ENCODE data around the gene SMIM3. TPM values are rescaled to one million over a fixed set of nuclear protein-coding genes. Genes with fewer than 3 reads are reported as not detected.

SMIM3 gene
- total RNA-seq, 1 donor from 2014 or later, result 17.1 TPM

DNA sequence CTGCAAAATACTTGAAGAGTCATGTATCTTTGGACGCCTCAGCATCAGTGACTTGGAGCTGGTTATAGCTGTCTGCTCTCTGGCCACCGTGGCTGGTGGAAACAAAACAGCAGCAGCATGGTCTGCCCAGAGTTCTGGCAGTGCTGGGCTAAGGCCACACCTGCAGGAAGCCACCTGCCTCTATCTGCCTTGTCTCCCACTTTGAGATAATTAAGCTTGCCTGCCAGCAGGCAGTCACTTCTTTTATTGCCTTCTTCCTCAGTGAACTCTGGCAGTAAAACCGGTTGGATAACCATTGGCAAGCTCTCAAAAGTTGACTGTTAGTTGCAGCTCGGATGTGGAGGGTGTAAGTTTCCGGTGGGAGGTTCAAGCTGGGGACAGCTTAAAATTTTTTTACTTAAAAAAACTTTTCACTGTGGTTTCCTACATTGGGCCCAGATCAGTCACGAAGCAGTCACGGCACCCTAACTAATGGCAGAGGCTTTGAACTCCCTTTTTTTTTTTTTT lies 4.9 kb downstream of the SMIM3 start:
- Histone ChIP-seq H3K27me3 (ENCODE audit: low read depth) (no peaks in the 10 kb centered on the region), H3K27ac (peak overlapping the region; percentile 92), H3K4me3 (peak overlapping the region; percentile 17), H3K36me3 (no peaks in the 10 kb centered on the region), H3K4me1 (peaks cover 66% of the 10 kb centered on the region), H3K9me3 (no peaks in the 10 kb centered on the region)
- ATAC-seq, result peak; percentile 31 to 52
- DNase-seq, result no peak
- TF ChIP-seq CTCF (IDR thresholded peaks at IDR 0.05), result no peak
- intact Hi-C loops (cut with DNase I), result no loop called here

DNA sequence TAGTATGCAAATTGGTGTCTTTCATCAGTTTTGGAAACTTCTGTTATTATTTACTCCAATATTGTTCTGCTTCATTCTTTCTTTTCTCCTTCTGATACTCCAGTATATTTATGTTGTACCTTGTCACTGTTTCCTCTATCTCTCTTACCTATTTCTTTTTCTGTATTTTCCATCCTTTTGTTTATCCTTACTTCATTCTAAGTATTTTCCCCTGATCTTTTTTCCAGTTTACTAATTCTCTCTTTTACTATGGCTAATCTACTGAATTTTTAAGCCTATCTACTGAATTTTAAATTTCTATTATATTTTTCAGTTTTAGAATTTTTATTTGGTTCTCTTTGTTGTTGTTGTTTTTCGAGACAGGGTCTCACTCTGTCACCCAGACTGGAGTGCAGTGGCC lies 7.4 kb downstream of the SMIM3 start:
- no peaks in the 10 kb centered on the region for H3K9me3 ChIP-seq
- DNase-seq (no peak), ATAC-seq (no peak)
- TF ChIP-seq CTCF (IDR thresholded peaks at IDR 0.05), result no peak
- intact Hi-C loops (cut with DNase I), result no loop called here
- H3K27ac ChIP-seq, result no peak overlapping the region
- no peaks in the 10 kb centered on the region for H3K27me3 ChIP-seq (ENCODE audit: low read depth)
- H3K4me1 ChIP-seq, result peaks cover 74% of the 10 kb centered on the region
- no peaks in the 10 kb centered on the region for H3K36me3 ChIP-seq
- H3K4me3 ChIP-seq, result no peak overlapping the region

GRCh38 chr5:150786876-150787275 lies 8.3 kb downstream of the SMIM3 start:
- Histone ChIP-seq H3K27me3 (ENCODE audit: low read depth) (no peaks in the 10 kb centered on the region), H3K4me3 (no peak overlapping the region), H3K36me3 (no peaks in the 10 kb centered on the region), H3K4me1 (peaks cover 70% of the 10 kb centered on the region), H3K9me3 (no peaks in the 10 kb centered on the region), H3K27ac (no peak overlapping the region)
- no peak for ATAC-seq
- intact Hi-C loops (cut with DNase I), result no loop called here
- no peak for DNase-seq
- no peak for TF ChIP-seq CTCF (IDR thresholded peaks at IDR 0.05)

GRCh38 chr5:150787656-150788055 lies 9.1 kb downstream of the SMIM3 start:
- DNase-seq (no peak), ATAC-seq (no peak)
- Histone ChIP-seq H3K4me3 (no peak overlapping the region), H3K9me3 (no peaks in the 10 kb centered on the region), H3K36me3 (no peaks in the 10 kb centered on the region), H3K4me1 (peaks cover 62% of the 10 kb centered on the region), H3K27me3 (ENCODE audit: low read depth) (no peaks in the 10 kb centered on the region), H3K27ac (no peak overlapping the region)
- TF ChIP-seq CTCF (IDR thresholded peaks at IDR 0.05), result no peak
- intact Hi-C loops (cut with DNase I), result no loop called here

DNA sequence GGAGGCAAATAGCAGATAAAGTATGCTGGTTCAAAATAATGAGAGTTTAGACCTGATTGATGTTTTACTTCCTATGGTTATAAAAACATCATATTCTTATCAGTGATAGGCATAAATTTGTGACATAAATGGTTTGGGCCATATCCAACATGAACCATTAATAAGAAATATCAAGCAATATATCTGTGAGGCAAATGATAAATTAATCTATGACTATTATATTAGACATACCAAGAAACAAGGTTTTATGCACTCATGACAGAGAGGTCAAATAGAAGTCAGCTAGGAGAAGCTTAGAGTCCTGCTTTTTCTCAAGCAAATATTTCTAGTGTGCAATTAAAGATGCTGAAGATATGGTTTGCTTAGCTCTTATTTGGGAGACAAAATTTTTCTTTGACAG lies 10.4 kb downstream of the SMIM3 start:
- Histone ChIP-seq H3K4me1 (peaks cover 51% of the 10 kb centered on the region), H3K27me3 (ENCODE audit: low read depth) (no peaks in the 10 kb centered on the region), H3K36me3 (no peaks in the 10 kb centered on the region), H3K4me3 (no peak overlapping the region), H3K27ac (no peak overlapping the region), H3K9me3 (no peaks in the 10 kb centered on the region)
- no peak for TF ChIP-seq CTCF (IDR thresholded peaks at IDR 0.05)
- DNase-seq (no peak), ATAC-seq (no peak)
- intact Hi-C loops (cut with DNase I), result no loop called here

- H3K27me3 ChIP-seq (ENCODE audit: low read depth), result no peaks in the 10 kb centered on the region
- intact Hi-C loops (cut with DNase I), result no loop called here
- no peak for TF ChIP-seq CTCF (IDR thresholded peaks at IDR 0.05)
- H3K27ac ChIP-seq, result peak overlapping the region; percentile 26
- peaks cover 47% of the 10 kb centered on the region for H3K4me1 ChIP-seq
- DNase-seq (no peak), ATAC-seq (peak; percentile 18 to 50)
- H3K36me3 ChIP-seq, result no peaks in the 10 kb centered on the region
- H3K9me3 ChIP-seq, result no peaks in the 10 kb centered on the region
- H3K4me3 ChIP-seq, result no peak overlapping the region
These were observed 10.9 kb downstream of the SMIM3 start for GRCh38 chr5:150789450-150789849.

All from lower lobe of right lung (tissue), 2 donors.